Neural crest cell (in vitro differentiated cells): Measurements from ENCODE around the gene B4GALT1. TPM values are rescaled to one million over a fixed set of nuclear protein-coding genes. Genes with fewer than 3 reads are reported as not detected.

Experiments used
- DNase-seq: peaks from one replicate; pipeline ENCODE4 v3.0.0; 2021; ENCODE audit warnings: low read depth, mixed read lengths, low spot score
- H3K27ac Mint-ChIP-seq: one replicate; pipeline ENCODE4 v1.8.0; 2021; ENCODE audit warnings: mild to moderate bottlenecking, mixed read lengths; ENCODE audit not compliant: unreplicated experiment
- H3K27me3 Mint-ChIP-seq: 2 replicates; pipeline ENCODE4 v1.8.0; 2021; ENCODE audit warnings: low read depth, mild to moderate bottlenecking, mixed read lengths
- H3K36me3 Mint-ChIP-seq: 2 replicates; pipeline ENCODE4 v1.8.0; 2021; ENCODE audit warnings: low read depth, mild to moderate bottlenecking, mixed read lengths
- H3K4me1 Mint-ChIP-seq: 2 replicates; pipeline ENCODE4 v1.8.0; 2021; ENCODE audit warnings: mixed read lengths
- H3K4me3 Mint-ChIP-seq: one replicate; pipeline ENCODE4 v1.8.0; 2021; ENCODE audit warnings: mild to moderate bottlenecking, mixed read lengths
- H3K9me3 Mint-ChIP-seq: 2 replicates; pipeline ENCODE4 v1.8.0; 2021; ENCODE audit warnings: mixed read lengths
- CTCF ChIP-seq: fragments of 200-600 bp; sonication (generic); conservative IDR thresholded peaks from 2 replicates; pipeline ENCODE4 v1.5.0; 2021; ENCODE audit warnings: antibody characterized with exemption, mild to moderate bottlenecking
- total RNA-seq: library from RNA; stranded (reverse); gene quantifications from 2 replicates; pipeline ENCODE4 v1.2.1, GENCODE V29; 2021

The B4GALT1 gene
- total RNA-seq, 1 donor from 2014 or later = 17.9 TPM

- no peaks in the 10 kb centered on the region for H3K9me3 Mint-ChIP-seq
- H3K4me3 Mint-ChIP-seq = no peak overlapping the region
- peaks cover 9% of the 10 kb centered on the region for H3K36me3 Mint-ChIP-seq
- no peaks in the 10 kb centered on the region for H3K27me3 Mint-ChIP-seq
- no peak for DNase-seq
- H3K4me1 Mint-ChIP-seq = no peaks in the 10 kb centered on the region
- H3K27ac Mint-ChIP-seq = no peak overlapping the region
- no peak for TF ChIP-seq CTCF
Measured at GRCh38 chr9:33129886-33130881, 37.0 kb downstream of the B4GALT1 start.

GRCh38 chr9:33129251-33129885 lies 37.8 kb downstream of the B4GALT1 start:
- no peak for TF ChIP-seq CTCF
- no peak overlapping the region for H3K4me3 Mint-ChIP-seq
- no peaks in the 10 kb centered on the region for H3K9me3 Mint-ChIP-seq
- peaks cover 9% of the 10 kb centered on the region for H3K36me3 Mint-ChIP-seq
- no peak overlapping the region for H3K27ac Mint-ChIP-seq
- H3K27me3 Mint-ChIP-seq = no peaks in the 10 kb centered on the region
- H3K4me1 Mint-ChIP-seq = no peaks in the 10 kb centered on the region
- DNase-seq = no peak

- TF ChIP-seq CTCF = no peak
- no peaks in the 10 kb centered on the region for H3K9me3 Mint-ChIP-seq
- H3K4me3 Mint-ChIP-seq = no peak overlapping the region
- H3K36me3 Mint-ChIP-seq = peaks cover 7% of the 10 kb centered on the region
- no peaks in the 10 kb centered on the region for H3K4me1 Mint-ChIP-seq
- DNase-seq = no peak
- H3K27me3 Mint-ChIP-seq = no peaks in the 10 kb centered on the region
- peak overlapping the region; percentile 84 for H3K27ac Mint-ChIP-seq
Measured at GRCh38 chr9:33128570-33128969, 38.6 kb downstream of the B4GALT1 start.

GRCh38 chr9:33127881-33128280 lies 39.3 kb downstream of the B4GALT1 start:
- Mint-ChIP-seq H3K4me1 (no peaks in the 10 kb centered on the region), H3K36me3 (peaks cover 4% of the 10 kb centered on the region), H3K27ac (no peak overlapping the region), H3K4me3 (no peak overlapping the region), H3K27me3 (no peaks in the 10 kb centered on the region), H3K9me3 (no peaks in the 10 kb centered on the region)
- TF ChIP-seq CTCF = no peak
- DNase-seq = no peak

- no peak overlapping the region for H3K4me3 Mint-ChIP-seq
- no peaks in the 10 kb centered on the region for H3K9me3 Mint-ChIP-seq
- DNase-seq = no peak
- no peak for TF ChIP-seq CTCF
- peaks cover 4% of the 10 kb centered on the region for H3K36me3 Mint-ChIP-seq
- no peaks in the 10 kb centered on the region for H3K4me1 Mint-ChIP-seq
- H3K27me3 Mint-ChIP-seq = no peaks in the 10 kb centered on the region
- H3K27ac Mint-ChIP-seq = no peak overlapping the region
Measured at GRCh38 chr9:33125871-33126823, 41.0 kb downstream of the B4GALT1 start.
